Transverse colon (tissue), 4 donors: ENCODE results near the gene CELF4. TPM values are rescaled to one million over a fixed set of nuclear protein-coding genes. Genes with fewer than 3 reads are reported as not detected.

ENCODE experiments used
- DNase-seq: peaks from one replicate; pipeline ENCODE4 v3.0.0-alpha.2; 2019
- H3K27ac ChIP-seq, 4 donors: fragments of 200-600 bp; sonication (generic); 2 replicates each; pipeline ENCODE4 v1.5.1; 2016 to 2018; ENCODE audit warnings: inconsistent platforms in 4 of 4
- H3K27me3 ChIP-seq: fragments of 200-600 bp; sonication (generic); 2 replicates; pipeline ENCODE4 v1.5.1; 2017; ENCODE audit warnings: inconsistent platforms
- H3K36me3 ChIP-seq, 4 donors: fragments of 200-600 bp; sonication (generic); 2 replicates each; pipeline ENCODE4 v1.5.1; 2017 to 2019; ENCODE audit warnings: inconsistent platforms in 4 of 4
- H3K4me1 ChIP-seq, 4 donors: fragments of 200-600 bp; sonication (generic); 2 replicates each; pipeline ENCODE4 v1.5.1; 2017 to 2020; ENCODE audit warnings: inconsistent platforms in 4 of 4
- H3K4me3 ChIP-seq, 4 donors: fragments of 200-600 bp; sonication (generic); 1 replicate in 1 of 4; 2 replicates in 3 of 4; pipeline versions ENCODE4 v1.5.1 to v1.6.1; 2017 to 2019; ENCODE audit warnings: inconsistent platforms in 4 of 4
- H3K9me3 ChIP-seq, 2 donors: fragments of 200-600 bp; sonication (generic); 2 replicates each; pipeline ENCODE4 v1.5.1; 2017 to 2019; ENCODE audit warnings: inconsistent platforms in 2 of 2
- EP300 ChIP-seq: sonication (generic); formaldehyde crosslinking; IDR thresholded peaks from one replicate; pipeline ENCODE4 v1.6.1; 2017; ENCODE audit warnings: antibody characterized with exemption, low read depth
- POLR2A ChIP-seq: fragments of 450-650 bp; IDR thresholded peaks from one replicate; pipeline ENCODE4 v1.6.1; 2016; ENCODE audit warnings: antibody characterized with exemption, mild to moderate bottlenecking, moderate library complexity
- POLR2AphosphoS5 ChIP-seq, 3 donors: sonication (generic); formaldehyde crosslinking; IDR thresholded peaks; one replicate each; pipeline ENCODE4 v1.6.1; 2016; ENCODE audit warnings: antibody characterized with exemption in 3 of 3
- WGBS, 2 donors: methylation state at CpG; one replicate each; pipeline ENCODE4 v1.1.5; 2018; ENCODE audit warnings: low coverage in 1 of 2; 5-methylcytosine and 5-hydroxymethylcytosine counted together
- in situ Hi-C, 4 donors: fragments of 200-750 bp; cut with MboI; loops; one replicate each; pipeline versions ENCODE4 v1.15.0 to v1.15.1; 2017; ENCODE audit warnings: low sequenced_read_pairs in 3 of 4, low pct_ligation_motif_present in 1 of 4, low pct_unique_long_range_greater_than_20kb in 1 of 4
- intact Hi-C: fragments of 100-400 bp; cut with DNase I; formaldehyde crosslinking; loops from one replicate; pipeline ENCODE4 v1.15.1; 2023; ENCODE audit warnings: low total_unique reads
- total RNA-seq, 4 donors: library from RNA; depleted of rRNA; stranded (reverse); fragments of >200 nt; gene quantifications; one replicate each; pipeline ENCODE4 v1.1.0, GENCODE V29; 2016
- TF ChIP-seq, protein P1 (sequence below), 5 experiments: fragments of 200-600 bp in 3 of 5; fragments of 450-650 bp in 2 of 5; sonication (generic) in 3 of 5; IDR thresholded peaks; 1 replicate in 2 of 5; 2 replicates in 3 of 5; pipeline ENCODE4 v1.5.1; 2016 to 2017; ENCODE audit warnings: antibody characterized with exemption in 5 of 5, inconsistent platforms in 3 of 5, mild to moderate bottlenecking in 2 of 5, moderate library complexity in 1 of 5

CELF4 gene
- total RNA-seq, 4 donors from 2014 or later = 0.14 to 0.75 TPM; not detected in 2

DNA sequence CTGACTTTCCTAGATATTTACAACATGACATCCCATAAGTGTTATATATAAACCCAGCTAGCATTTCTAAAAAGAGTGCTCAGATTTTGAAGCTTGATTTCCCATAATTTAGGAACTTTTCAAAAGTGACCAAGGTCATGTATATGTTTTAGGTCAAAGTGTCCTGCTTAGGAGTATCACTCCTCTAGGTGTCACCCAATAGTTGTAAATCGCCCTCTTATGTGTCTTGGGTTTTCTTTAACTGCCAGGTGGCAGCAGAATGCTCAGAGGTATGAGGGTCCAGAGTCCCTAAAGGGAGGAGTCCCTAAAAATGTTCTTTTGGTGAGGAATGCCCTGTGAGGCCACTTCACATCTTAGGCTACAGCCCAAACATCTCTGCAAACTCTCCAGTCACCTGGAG, 358.3 kb downstream of the CELF4 start:
- H3K9me3 ChIP-seq = peaks cover under 1 to 16% of the 10 kb centered on the region in 2 donors
- no peak overlapping the region for H3K4me3 ChIP-seq
- H3K36me3 ChIP-seq = no peaks in the 10 kb centered on the region
- no peak overlapping the region for H3K27ac ChIP-seq
- in situ Hi-C loops (no loop called here), intact Hi-C loops (no loop called here)
- TF ChIP-seq POLR2A (no peak), POLR2AphosphoS5 (IDR thresholded peaks at IDR 0.05) (no peak), EP300 (no peak)
- TF ChIP-seq, protein P1, sequence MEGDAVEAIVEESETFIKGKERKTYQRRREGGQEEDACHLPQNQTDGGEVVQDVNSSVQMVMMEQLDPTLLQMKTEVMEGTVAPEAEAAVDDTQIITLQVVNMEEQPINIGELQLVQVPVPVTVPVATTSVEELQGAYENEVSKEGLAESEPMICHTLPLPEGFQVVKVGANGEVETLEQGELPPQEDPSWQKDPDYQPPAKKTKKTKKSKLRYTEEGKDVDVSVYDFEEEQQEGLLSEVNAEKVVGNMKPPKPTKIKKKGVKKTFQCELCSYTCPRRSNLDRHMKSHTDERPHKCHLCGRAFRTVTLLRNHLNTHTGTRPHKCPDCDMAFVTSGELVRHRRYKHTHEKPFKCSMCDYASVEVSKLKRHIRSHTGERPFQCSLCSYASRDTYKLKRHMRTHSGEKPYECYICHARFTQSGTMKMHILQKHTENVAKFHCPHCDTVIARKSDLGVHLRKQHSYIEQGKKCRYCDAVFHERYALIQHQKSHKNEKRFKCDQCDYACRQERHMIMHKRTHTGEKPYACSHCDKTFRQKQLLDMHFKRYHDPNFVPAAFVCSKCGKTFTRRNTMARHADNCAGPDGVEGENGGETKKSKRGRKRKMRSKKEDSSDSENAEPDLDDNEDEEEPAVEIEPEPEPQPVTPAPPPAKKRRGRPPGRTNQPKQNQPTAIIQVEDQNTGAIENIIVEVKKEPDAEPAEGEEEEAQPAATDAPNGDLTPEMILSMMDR (IDR thresholded peaks at IDR 0.05) = no peak
- WGBS, 2 donors = 50 to 84% methylated on average over 1 of the region's 1 CpG
- H3K27me3 ChIP-seq = no peaks in the 10 kb centered on the region
- no peak for DNase-seq
- H3K4me1 ChIP-seq = no peaks in the 10 kb centered on the region

DNA sequence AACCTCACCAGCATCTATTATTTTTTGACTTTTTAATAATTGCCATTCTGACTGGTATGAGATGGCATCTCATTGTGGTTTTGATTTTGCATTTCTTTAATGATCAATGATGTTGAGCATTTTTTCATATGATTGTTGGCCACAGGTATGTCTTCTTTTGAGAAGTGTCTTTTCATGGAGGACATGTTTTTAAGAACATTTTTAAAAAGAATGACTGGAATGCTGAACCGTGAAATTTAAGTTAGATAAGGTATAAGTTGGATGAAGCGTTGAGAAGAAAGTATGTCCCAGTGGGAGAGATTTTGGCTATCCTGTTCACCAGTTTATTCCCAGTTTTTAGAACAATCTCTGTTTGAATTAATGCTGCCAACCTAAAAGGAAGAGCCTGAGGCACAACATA, 365.9 kb downstream of the CELF4 start:
- Histone ChIP-seq H3K27ac (no peak overlapping the region), H3K4me3 (no peak overlapping the region), H3K4me1 (peaks cover 0 to 3% (median 0%) of the 10 kb centered on the region in 4 donors), H3K27me3 (no peaks in the 10 kb centered on the region), H3K9me3 (peaks cover 3 to 16% of the 10 kb centered on the region in 2 donors), H3K36me3 (no peaks in the 10 kb centered on the region)
- in situ Hi-C loops = loop anchor here in 1 of 4 donors (25.0 kb wide), 1 partner anchor 137 kb away; no protein-coding TSS in a partner anchor
- DNase-seq = no peak
- TF ChIP-seq POLR2A (no peak), EP300 (no peak), POLR2AphosphoS5 (IDR thresholded peaks at IDR 0.05) (no peak)
- TF ChIP-seq, protein P1 (IDR thresholded peaks at IDR 0.05) = no peak
- 96 to 98% methylated on average over 2 of the region's 2 CpGs for WGBS, 2 donors
- intact Hi-C loops = no loop called here
